Natural killer cell (primary cell): Measurements from ENCODE around the gene AVPR2. TPM values are rescaled to one million over a fixed set of nuclear protein-coding genes. Genes with fewer than 3 reads are reported as not detected.

Source experiments
- ATAC-seq, 3 donors: fragments of 150-1000 bp in 2 of 3; fragments of 200-7000 bp in 1 of 3; cut with Tn5 transposase; 1 replicate in 1 of 3; 2 replicates in 2 of 3; pipeline ENCODE4 v1.10.0; 2021; ENCODE audit warnings: mild to moderate bottlenecking in 2 of 3, moderate library complexity in 2 of 3
- DNase-seq, 2 donors: peaks; one replicate each; pipeline versions ENCODE4 v3.0.0 to v3.0.0-alpha.2; 2013 to 2021; ENCODE audit warnings: mixed read lengths in 1 of 2
- H3K27ac ChIP-seq: one replicate; pipeline ENCODE4 v1.5.1; 2013; ENCODE audit warnings: mild to moderate bottlenecking, low read length
- H3K27me3 ChIP-seq: one replicate; pipeline ENCODE4 v1.6.1; 2013; ENCODE audit warnings: low read length; ENCODE audit not compliant: control insufficient read depth, insufficient read depth
- H3K36me3 ChIP-seq: one replicate; pipeline ENCODE4 v1.6.1; 2013; ENCODE audit warnings: low read length; ENCODE audit not compliant: control insufficient read depth, insufficient read depth
- H3K4me1 ChIP-seq: one replicate; pipeline ENCODE4 v1.6.1; 2013; ENCODE audit warnings: low read length; ENCODE audit not compliant: control insufficient read depth, insufficient read depth
- H3K4me3 ChIP-seq: one replicate; pipeline ENCODE4 v1.5.1; 2013; ENCODE audit warnings: low read length
- H3K9me3 ChIP-seq: one replicate; pipeline ENCODE4 v1.6.1; 2013; ENCODE audit warnings: low read length; ENCODE audit not compliant: control insufficient read depth, insufficient read depth
- H3K27ac Mint-ChIP-seq, 2 donors: one replicate each; pipeline ENCODE4 v1.8.0; 2022; ENCODE audit warnings: mild to moderate bottlenecking in 2 of 2, mixed read lengths in 2 of 2, moderate library complexity in 1 of 2
- H3K27me3 Mint-ChIP-seq, 2 donors: one replicate each; pipeline ENCODE4 v1.8.0; 2022; ENCODE audit warnings: low read depth in 2 of 2, mixed read lengths in 2 of 2
- H3K36me3 Mint-ChIP-seq: one replicate; pipeline ENCODE4 v1.8.0; 2022; ENCODE audit warnings: mixed read lengths
- H3K4me1 Mint-ChIP-seq, 2 donors: one replicate each; pipeline ENCODE4 v1.8.0; 2022; ENCODE audit warnings: mixed read lengths in 2 of 2
- H3K4me3 Mint-ChIP-seq: one replicate; pipeline ENCODE4 v1.8.0; 2022; ENCODE audit warnings: mild to moderate bottlenecking, moderate library complexity, mixed read lengths
- H3K9me3 Mint-ChIP-seq, 2 donors: one replicate each; pipeline ENCODE4 v1.8.0; 2022; ENCODE audit warnings: mixed read lengths in 2 of 2
- WGBS: methylation state at CpG from one replicate; pipeline ENCODE4 v1.1.7; 2013; ENCODE audit warnings: missing lambda C conversion rate; ENCODE audit not compliant: insufficient coverage; 5-methylcytosine and 5-hydroxymethylcytosine counted together
- intact Hi-C: fragments of 100-400 bp; cut with micrococcal nuclease; formaldehyde crosslinking; loops from one replicate; pipeline ENCODE4 v1.14.2; 2022
- total RNA-seq, 4 donors: library from RNA; stranded (reverse); fragments of 120-200 nt in 1 of 4; gene quantifications; one replicate each; pipeline versions ENCODE4 v1.2.3 to v1.2.4, GENCODE V29; 2013 to 2022
- TF ChIP-seq, protein P1 (sequence below): fragments of 200-600 bp; IDR thresholded peaks from one replicate; pipeline ENCODE4 v1.8.0; 2022; ENCODE audit warnings: antibody characterized with exemption

The AVPR2 gene
- total RNA-seq, 3 donors from 2014 or later (not counting 1 experiment from before 2014, with no cell fraction given) = not detected

DNA sequence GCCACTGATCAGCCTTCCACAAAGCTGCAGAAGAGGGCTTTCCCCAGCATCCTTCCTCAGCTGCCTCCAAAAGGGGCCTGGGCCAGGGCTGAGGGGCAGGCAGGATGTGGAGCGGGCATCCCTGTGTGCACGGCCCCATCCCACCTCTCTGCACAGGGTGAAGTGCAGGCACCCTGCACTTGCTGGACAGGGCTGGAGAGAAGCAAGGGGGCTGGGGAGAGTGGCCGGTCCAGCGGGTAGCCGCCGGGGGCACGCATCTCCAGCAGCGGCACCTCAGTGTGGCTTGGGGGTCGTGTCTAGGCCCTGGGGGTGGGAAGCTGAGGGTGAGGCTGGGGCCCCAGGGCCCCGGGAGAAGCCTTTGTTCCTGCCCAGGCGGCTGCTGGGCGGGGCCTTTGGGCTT lies 3.0 kb downstream of the AVPR2 start:
- Mint-ChIP-seq H3K9me3 (no peaks in the 10 kb centered on the region), H3K4me3 (no peak overlapping the region), H3K36me3 (no peaks in the 10 kb centered on the region), H3K27ac (peak overlapping the region in 1 of 2 donors; percentile 89), H3K27me3 (no peaks in the 10 kb centered on the region), H3K4me1 (peaks cover 15 to 45% of the 10 kb centered on the region in 2 donors)
- Histone ChIP-seq H3K36me3 (peaks cover 33% of the 10 kb centered on the region), H3K9me3 (no peaks in the 10 kb centered on the region), H3K4me3 (no peak overlapping the region), H3K27ac (no peak overlapping the region), H3K4me1 (peaks cover 50% of the 10 kb centered on the region), H3K27me3 (no peaks in the 10 kb centered on the region)
- DNase-seq (no peak), ATAC-seq (no peak)
- TF ChIP-seq, protein P1, sequence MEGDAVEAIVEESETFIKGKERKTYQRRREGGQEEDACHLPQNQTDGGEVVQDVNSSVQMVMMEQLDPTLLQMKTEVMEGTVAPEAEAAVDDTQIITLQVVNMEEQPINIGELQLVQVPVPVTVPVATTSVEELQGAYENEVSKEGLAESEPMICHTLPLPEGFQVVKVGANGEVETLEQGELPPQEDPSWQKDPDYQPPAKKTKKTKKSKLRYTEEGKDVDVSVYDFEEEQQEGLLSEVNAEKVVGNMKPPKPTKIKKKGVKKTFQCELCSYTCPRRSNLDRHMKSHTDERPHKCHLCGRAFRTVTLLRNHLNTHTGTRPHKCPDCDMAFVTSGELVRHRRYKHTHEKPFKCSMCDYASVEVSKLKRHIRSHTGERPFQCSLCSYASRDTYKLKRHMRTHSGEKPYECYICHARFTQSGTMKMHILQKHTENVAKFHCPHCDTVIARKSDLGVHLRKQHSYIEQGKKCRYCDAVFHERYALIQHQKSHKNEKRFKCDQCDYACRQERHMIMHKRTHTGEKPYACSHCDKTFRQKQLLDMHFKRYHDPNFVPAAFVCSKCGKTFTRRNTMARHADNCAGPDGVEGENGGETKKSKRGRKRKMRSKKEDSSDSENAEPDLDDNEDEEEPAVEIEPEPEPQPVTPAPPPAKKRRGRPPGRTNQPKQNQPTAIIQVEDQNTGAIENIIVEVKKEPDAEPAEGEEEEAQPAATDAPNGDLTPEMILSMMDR = no peak
- intact Hi-C loops = loop anchor here (2.0 to 5.0 kb wide), 2 partner anchors 19 to 90 kb away; partner anchors contain the start of gene ARHGAP4
- WGBS = 91% methylated on average over 12 of the region's 12 CpGs

DNA sequence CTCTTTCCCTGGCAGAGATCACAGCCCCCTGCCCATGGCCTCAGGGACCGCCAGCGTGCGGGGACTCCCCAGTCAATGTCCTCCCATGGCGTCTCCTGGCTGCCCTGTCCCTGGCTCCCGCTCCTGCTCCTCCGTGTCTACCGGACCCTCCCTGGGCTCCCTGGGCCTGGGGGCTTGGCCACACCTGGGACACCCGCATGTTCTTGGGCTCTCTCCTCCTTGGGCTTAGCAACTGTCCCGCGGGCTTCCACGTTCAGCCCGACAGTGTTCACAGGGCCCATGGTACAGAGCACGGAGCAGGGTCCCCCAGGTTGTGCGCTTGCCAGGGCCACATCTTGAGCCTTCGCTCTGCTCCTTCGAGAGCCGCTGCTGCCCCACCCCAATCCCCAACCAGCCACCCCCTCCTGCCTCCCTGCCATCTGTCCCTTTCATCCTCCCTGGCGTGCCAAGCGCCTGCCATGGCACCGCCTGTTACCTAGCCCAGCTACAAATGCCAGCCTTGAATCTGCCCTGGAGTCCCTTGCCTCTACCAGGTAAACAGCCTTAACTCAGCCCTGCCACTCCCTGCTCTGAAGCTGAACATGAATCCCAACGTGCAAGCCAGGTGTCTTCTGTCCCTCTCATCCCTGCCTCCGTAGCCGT lies 3.9 kb downstream of the AVPR2 start:
- Mint-ChIP-seq H3K4me1 (peaks cover 15 to 37% of the 10 kb centered on the region in 2 donors), H3K27me3 (no peaks in the 10 kb centered on the region), H3K4me3 (no peak overlapping the region), H3K27ac (peak overlapping the region in 1 of 2 donors; percentile 67), H3K9me3 (no peaks in the 10 kb centered on the region), H3K36me3 (no peaks in the 10 kb centered on the region)
- no peak for ATAC-seq
- TF ChIP-seq, protein P1 = no peak
- no peak for DNase-seq
- 95% methylated on average over 23 of the region's 23 CpGs for WGBS
- Histone ChIP-seq H3K9me3 (no peaks in the 10 kb centered on the region), H3K4me1 (peaks cover 41% of the 10 kb centered on the region), H3K27ac (no peak overlapping the region), H3K27me3 (no peaks in the 10 kb centered on the region), H3K36me3 (peaks cover 42% of the 10 kb centered on the region), H3K4me3 (no peak overlapping the region)
- intact Hi-C loops = loop anchor here (5.0 kb wide), 1 partner anchor 91 kb away; no protein-coding TSS in a partner anchor

- H3K4me1 ChIP-seq = peaks cover 32% of the 10 kb centered on the region
These were observed 4.8 kb downstream of the AVPR2 start for GRCh38 chrX:153909024-153909979.

More at GRCh38 chrX:153909024-153909979, 4.8 kb downstream of the AVPR2 start:
- H3K27ac ChIP-seq = no peak overlapping the region
- peaks cover 51% of the 10 kb centered on the region for H3K36me3 ChIP-seq
- H3K9me3 ChIP-seq = no peaks in the 10 kb centered on the region
- Mint-ChIP-seq H3K36me3 (no peaks in the 10 kb centered on the region), H3K27ac (no peak overlapping the region), H3K4me1 (peaks cover 15 to 29% of the 10 kb centered on the region in 2 donors), H3K27me3 (no peaks in the 10 kb centered on the region), H3K9me3 (no peaks in the 10 kb centered on the region), H3K4me3 (no peak overlapping the region)
- 95% methylated on average over 37 of the region's 37 CpGs for WGBS
- intact Hi-C loops = loop anchor here (5.0 kb wide), 1 partner anchor 92 kb away; no protein-coding TSS in a partner anchor
- TF ChIP-seq, protein P1 = no peak
- H3K4me3 ChIP-seq = no peak overlapping the region
- ATAC-seq (no peak), DNase-seq (no peak)
- H3K27me3 ChIP-seq = no peaks in the 10 kb centered on the region
